HG03064 (cell line): ENCODE measurements around the gene HEATR9.

ENCODE experiments used
- ATAC-seq: cut with Tn5 transposase; IDR thresholded peaks from one replicate; pipeline ENCODE4 v1.9.1; 2021; ENCODE audit warnings: low read depth; ENCODE audit not compliant: unreplicated experiment

The HEATR9 gene

DNA sequence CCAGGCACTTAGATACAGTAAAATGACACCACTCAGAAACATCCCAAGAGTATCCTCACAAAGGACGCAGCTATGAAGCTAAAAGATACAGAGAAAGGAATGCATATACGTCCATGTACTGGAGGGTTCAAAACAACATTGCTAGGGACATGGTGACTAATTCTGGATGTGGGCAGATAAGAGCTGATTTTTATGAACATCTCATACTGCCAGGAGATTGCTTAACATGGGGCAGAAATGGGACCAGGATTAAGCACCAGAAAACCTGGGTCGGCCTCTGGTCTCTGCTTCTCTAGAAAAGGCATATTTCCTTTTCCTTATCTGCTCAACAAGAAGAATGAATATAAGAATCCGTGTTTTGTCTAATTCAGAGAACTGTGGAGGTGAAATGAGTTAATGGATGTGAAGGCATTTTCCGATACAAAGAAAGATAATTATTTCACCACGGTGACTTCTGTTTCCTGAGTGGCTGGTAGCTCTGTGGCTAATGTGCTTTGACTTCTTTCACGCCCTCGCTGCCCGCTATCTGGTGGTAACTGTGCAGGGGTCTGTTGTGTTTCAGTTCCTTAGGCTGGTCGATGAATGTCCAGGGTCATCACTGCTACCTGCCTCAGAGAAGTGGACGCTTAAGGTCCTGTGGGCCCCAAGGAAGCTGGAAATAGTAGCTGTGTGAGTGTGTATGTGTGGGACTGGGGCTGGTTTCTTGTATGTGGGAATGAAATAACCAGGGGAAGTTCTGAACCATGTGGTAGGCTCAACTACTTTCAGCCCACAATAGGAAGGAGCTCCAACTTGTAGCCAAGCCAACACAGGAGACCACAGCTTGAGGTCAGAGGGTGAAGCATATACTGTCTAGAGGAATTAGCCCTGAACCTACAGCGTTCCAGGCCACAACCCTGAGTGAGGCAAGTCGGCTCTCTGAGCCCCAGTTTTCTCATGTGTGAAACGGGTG lies 27.2 kb upstream of the HEATR9 start:
- ATAC-seq = no peak

DNA sequence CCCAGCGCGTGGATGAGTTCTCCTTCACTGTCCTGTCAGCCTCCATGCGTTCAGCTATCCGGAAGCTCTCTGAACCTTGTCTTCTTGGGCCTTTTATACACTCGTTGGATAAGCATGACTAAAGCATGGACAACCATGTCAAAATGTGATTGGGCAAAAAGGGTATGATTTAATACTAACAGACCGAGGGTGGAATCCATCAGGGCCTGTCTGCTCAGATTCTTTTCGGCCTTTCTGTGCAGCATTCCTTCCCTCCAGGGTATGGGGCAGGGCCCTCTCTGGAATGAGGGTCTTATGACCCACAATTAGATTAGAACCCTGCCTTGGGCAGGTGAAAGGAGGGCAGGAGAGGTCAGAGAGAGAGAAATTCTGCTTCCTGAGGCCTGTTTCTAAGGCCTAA lies 25.5 kb upstream of the HEATR9 start:
- ATAC-seq = no peak

- ATAC-seq = no peak
Observed at GRCh38 chr17:35893751-35894150, 25.1 kb upstream of the HEATR9 start.

DNA sequence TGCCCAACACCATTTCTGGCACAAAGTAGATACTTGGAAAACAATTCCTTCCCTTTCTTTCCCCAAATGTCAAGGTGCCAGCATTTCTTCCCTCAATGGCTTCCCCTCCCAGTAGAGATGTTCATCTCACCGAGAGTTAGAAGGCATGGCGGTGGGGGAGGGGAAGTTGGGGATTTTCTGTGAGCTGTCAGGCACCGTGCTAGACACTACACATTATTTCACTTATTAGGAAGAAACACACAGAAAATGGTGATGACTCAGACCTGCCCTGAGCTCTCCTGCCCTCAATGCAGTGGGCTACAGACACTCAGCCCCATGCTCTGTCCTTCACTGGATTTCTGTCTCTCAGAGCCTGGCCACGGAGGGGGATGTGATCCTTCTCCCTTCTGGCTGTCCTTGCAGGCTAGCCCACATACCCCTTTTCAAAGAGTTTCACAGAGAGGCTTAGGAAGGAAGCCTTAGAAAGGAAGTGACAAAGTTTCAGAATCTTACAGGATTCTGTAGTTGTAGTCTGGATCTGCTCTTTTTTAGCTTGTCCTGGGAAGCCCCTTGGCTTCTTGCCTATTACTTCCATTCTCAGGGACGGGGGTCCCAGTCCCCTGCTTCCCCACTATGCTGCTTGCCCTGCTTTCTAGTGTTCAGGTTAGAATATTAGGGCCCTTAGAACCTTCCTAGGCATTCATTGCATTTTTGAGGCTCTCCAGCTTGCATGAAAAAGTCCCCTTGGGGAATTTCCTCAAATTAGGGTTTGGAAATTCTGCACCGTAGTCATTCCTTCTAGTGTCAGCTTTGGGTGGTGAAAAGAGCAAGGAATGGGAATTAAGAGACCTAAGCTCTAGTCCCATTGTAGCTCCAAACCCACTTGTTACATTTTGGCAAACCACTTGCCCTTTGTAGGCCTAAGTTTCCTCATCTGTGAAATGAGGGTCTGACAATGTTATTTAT lies 23.7 kb upstream of the HEATR9 start:
- ATAC-seq = no peak

DNA sequence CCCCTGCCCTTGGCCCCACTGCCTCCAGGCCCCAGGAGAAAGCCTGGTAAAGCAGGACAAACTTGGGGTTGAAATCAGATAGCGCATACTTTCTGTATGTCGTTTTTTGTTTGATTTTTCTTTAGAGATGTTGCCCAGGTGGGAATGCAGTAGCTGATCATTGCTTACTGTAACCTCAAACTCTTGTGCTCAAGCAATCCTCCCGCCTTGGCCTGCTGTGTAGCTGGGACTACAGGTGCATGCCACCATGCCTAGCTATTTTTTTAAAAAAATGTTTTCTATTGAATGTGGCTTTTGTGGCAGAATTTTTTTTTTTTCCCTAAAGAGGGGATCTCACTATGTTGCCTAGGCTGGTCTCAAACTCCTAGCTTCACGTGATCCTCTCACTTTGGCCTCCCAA lies 22.6 kb upstream of the HEATR9 start:
- no peak for ATAC-seq

GRCh38 chr17:35890774-35891155 lies 22.1 kb upstream of the HEATR9 start:
- no peak for ATAC-seq

GRCh38 chr17:35889818-35890773 lies 21.4 kb upstream of the HEATR9 start:
- no peak for ATAC-seq

GRCh38 chr17:35889241-35889640 lies 20.6 kb upstream of the HEATR9 start:
- no peak for ATAC-seq

GRCh38 chr17:35879773-35880654 lies 11.3 kb upstream of the HEATR9 start, which contains the start of gene CCL5:
TSS of gene CCL5 (minus strand) at chr17:35880360.
- ATAC-seq = peak; percentile 86

DNA sequence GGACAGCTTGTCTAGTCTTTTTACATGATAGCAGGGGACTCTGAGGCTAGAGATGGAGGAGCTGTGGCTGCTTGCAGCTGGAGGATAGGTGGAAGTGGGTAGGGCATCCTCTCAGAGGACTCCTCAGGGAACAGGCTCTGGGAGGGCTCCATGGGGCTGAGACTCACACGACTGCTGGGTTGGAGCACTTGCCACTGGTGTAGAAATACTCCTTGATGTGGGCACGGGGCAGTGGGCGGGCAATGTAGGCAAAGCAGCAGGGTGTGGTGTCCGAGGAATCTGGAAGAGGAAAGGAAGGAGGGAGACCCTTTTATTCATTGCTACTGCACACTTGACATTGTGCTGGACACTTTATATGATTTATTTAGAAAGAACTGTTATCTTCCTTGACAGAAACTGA lies 9.7 kb upstream of the HEATR9 start:
- no peak for ATAC-seq

- ATAC-seq = no peak
Observed at GRCh38 chr17:35877345-35878029, 8.8 kb upstream of the HEATR9 start.

DNA sequence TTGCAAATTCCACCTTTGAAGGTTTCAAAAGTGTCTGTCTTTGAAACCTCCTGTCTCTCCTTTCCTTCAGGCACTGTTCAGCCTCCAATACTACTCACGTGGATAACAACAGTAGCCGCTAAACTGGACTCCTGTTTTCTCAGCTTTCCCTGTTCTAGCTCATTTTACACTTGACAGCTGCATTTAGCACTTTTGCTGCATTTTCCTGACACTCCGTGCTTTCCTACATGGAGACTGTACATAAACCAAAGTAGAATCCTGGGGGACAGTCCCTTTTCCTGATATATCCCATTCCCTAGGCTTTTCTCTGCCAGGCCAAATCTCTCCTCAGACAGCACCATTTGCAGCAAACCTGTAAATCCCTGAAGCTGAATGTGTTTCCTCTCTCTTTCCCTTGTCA lies 7.8 kb upstream of the HEATR9 start:
- ATAC-seq = no peak

DNA sequence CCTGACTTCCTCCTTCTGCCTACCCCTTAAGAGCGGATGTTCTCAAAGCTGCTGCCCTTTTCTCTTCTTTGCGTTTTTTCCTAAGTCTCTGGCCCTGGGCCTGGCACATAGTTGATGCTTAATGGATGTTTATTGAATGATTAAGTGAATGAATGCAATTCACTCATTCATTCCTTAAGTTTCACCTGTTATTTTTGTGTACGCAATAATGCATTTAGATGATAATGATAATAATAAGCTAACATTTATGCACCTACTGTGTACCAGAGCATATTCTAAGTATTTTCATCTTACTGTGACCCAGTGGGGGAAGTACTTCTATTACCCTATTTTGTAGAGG lies 7.1 kb upstream of the HEATR9 start:
- no peak for ATAC-seq

GRCh38 chr17:35875072-35875799 lies 6.5 kb upstream of the HEATR9 start:
- no peak for ATAC-seq

GRCh38 chr17:35872196-35872980 lies 3.7 kb upstream of the HEATR9 start:
- no peak for ATAC-seq

DNA sequence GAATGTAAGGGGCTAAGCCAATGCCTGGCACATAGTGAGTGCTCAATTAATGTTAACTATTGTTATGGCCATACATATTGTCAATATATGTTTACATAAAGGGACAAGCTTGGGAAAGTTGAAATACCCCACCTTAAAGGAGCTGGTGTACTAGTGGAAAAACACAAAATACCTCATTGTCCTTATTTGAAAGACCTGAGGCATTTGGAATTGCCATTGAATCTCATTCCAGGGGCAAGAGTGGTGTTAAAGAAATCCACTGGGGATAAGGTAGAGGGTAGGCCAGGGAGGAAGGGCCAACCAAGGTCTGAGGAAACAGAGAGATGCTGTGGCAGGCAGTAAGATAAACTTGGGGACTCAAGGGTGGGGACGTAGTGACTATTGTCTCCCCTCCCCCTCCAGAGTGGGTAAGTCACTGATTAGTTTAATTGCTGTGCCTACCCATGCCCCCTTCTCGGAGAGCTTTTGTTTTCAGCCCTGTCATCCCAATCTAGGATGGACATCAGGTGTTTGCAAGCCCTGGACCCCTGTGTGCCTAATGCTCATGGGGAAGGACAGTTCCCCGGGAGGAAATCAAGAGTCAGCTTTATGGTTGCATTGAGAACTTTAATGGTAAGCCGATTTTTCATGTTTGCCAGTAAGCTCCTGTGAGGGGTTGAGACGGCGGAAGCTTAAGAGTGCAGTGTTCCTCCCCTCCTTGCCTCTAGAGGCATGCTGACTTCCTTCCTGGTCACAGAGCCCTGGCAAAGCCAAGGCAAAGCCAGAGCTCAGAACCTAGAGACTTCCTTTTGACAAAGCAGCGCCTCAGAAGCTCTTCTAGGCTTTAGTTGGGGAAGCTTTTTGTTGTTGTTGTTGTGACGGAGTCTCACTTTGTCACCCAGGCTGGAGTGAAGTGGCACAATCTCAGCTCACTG lies 2.5 kb upstream of the HEATR9 start:
- no peak for ATAC-seq
